Measurements from ENCODE around the gene LGALS1. TPM values are rescaled to one million over a fixed set of nuclear protein-coding genes. Genes with fewer than 3 reads are reported as not detected.

LGALS1 gene
- total RNA-seq, 1 donor from 2014 or later = 21.0 TPM

GRCh38 chr22:37669586-37669985 lies 5.8 kb upstream of the LGALS1 start:
- H3K4me1 Mint-ChIP-seq = peaks cover 12% of the 10 kb centered on the region
- H3K27ac Mint-ChIP-seq (ENCODE audit: unreplicated experiment) = no peak overlapping the region
- TF ChIP-seq, protein P1, sequence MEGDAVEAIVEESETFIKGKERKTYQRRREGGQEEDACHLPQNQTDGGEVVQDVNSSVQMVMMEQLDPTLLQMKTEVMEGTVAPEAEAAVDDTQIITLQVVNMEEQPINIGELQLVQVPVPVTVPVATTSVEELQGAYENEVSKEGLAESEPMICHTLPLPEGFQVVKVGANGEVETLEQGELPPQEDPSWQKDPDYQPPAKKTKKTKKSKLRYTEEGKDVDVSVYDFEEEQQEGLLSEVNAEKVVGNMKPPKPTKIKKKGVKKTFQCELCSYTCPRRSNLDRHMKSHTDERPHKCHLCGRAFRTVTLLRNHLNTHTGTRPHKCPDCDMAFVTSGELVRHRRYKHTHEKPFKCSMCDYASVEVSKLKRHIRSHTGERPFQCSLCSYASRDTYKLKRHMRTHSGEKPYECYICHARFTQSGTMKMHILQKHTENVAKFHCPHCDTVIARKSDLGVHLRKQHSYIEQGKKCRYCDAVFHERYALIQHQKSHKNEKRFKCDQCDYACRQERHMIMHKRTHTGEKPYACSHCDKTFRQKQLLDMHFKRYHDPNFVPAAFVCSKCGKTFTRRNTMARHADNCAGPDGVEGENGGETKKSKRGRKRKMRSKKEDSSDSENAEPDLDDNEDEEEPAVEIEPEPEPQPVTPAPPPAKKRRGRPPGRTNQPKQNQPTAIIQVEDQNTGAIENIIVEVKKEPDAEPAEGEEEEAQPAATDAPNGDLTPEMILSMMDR (conservative IDR thresholded peaks at IDR 0.05) = no peak

DNA sequence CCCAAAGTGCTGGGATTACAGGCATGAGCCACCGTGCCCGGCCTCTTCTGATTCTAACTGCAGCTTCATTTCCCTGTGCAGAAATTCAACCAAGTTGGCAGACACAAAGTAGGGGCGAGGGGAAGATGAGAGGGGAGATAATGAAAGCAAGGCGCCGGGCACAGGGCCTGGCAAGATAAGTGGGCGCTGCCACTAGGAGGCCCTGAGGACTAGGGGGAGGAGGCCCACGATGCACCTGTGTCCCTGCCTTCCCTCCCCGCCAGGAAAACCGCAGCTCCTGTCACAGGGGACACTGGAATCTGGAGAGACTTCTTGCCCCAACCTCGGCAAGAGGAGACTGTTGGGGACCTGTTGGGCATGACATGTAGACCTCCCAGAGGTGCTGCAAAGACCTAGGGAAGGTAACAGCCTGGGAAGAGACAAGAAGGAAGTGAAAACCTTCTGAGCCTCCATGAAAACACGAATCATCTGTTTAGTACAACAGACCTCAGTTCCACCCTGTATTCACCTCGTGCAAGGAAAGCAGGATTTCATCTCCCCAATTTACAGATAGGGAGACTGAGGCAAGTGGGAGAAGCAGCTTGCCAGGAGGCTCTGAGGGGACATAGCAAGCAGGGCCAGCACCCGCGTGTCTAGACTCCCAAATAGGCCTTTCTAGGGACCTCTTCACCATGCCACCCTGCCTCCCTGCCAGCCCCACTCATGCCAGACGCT lies 3.1 kb upstream of the LGALS1 start:
- DNase-seq (ENCODE audit: low read depth, low spot score) = no peak
- H3K9me3 Mint-ChIP-seq = no peaks in the 10 kb centered on the region
- H3K27me3 Mint-ChIP-seq (ENCODE audit: low read depth) = peaks cover 4% of the 10 kb centered on the region
- H3K4me3 Mint-ChIP-seq = peak overlapping the region; percentile 20
- TF ChIP-seq, protein P1 (conservative IDR thresholded peaks at IDR 0.05) = no peak
- H3K36me3 Mint-ChIP-seq (ENCODE audit: low read depth) = no peaks in the 10 kb centered on the region
- H3K27ac Mint-ChIP-seq (ENCODE audit: unreplicated experiment) = no peak overlapping the region
- H3K4me1 Mint-ChIP-seq = peaks cover 14% of the 10 kb centered on the region

More at GRCh38 chr22:37669586-37669985, 5.8 kb upstream of the LGALS1 start:
- Mint-ChIP-seq H3K9me3 (no peaks in the 10 kb centered on the region), H3K27me3 (ENCODE audit: low read depth) (no peaks in the 10 kb centered on the region), H3K36me3 (ENCODE audit: low read depth) (peaks cover 6% of the 10 kb centered on the region), H3K4me3 (peak overlapping the region; percentile 34)
- no peak for DNase-seq (ENCODE audit: low read depth, low spot score)

DNA sequence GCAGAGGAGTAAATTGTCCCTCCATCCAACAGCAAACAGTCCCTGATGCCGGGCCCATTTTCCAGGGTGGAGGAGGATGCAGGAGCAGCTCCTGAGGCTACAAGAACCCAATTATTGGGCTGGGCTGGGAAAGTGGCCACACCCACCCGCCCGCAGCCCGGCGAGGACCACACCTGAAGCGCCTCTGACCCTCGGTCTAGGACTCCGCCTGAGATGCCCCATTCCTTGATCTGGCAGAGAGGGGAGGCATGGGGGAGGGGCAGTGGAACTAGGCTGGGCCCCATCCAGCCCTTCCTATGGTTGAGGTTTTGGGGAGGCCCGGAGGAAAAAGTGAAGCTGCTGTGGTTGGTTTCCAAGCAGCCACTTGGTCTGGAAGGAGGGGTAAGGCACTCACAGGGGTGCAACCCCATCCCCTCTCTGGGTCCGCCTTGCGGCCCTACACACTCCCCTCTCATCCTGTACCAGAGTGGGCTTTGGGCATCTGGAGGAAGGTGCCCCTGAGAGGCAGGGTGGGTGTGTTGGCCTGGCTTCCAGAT lies 2.4 kb upstream of the LGALS1 start:
- Mint-ChIP-seq H3K9me3 (no peaks in the 10 kb centered on the region), H3K27me3 (ENCODE audit: low read depth) (peaks cover 5% of the 10 kb centered on the region), H3K4me3 (no peak overlapping the region), H3K36me3 (ENCODE audit: low read depth) (no peaks in the 10 kb centered on the region), H3K27ac (ENCODE audit: unreplicated experiment) (no peak overlapping the region), H3K4me1 (peaks cover 14% of the 10 kb centered on the region)
- no peak for DNase-seq (ENCODE audit: low read depth, low spot score)
- TF ChIP-seq, protein P1 (conservative IDR thresholded peaks at IDR 0.05) = no peak

DNA sequence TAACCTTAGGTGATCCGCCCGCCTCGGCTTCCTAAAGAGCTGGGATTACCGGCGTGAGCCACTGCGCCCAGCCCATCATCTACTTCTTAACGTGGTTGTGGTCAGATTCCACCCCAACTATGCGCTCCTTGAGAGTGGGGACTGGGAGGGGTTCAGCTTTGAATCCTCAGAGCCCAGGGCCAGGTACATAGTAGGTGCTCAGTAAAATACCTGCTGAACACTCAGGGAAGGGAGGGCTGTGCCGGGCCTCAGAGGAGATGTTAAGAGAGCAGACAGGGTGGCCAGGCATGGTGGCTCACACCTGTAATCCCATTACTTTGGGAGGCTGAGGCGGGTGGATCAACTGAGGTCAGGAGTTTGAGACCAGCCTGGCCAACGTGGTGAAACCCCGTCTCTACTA lies 1.2 kb upstream of the LGALS1 start:
- H3K27ac Mint-ChIP-seq (ENCODE audit: unreplicated experiment) = no peak overlapping the region
- H3K27me3 Mint-ChIP-seq (ENCODE audit: low read depth) = peaks cover 5% of the 10 kb centered on the region
- no peaks in the 10 kb centered on the region for H3K9me3 Mint-ChIP-seq
- DNase-seq (ENCODE audit: low read depth, low spot score) = no peak
- H3K4me1 Mint-ChIP-seq = peaks cover 10% of the 10 kb centered on the region
- no peaks in the 10 kb centered on the region for H3K36me3 Mint-ChIP-seq (ENCODE audit: low read depth)
- TF ChIP-seq, protein P1 (conservative IDR thresholded peaks at IDR 0.05) = no peak
- no peak overlapping the region for H3K4me3 Mint-ChIP-seq

GRCh38 chr22:37675930-37676735 lies 697 bp downstream of the LGALS1 start:
- peak overlapping the region; percentile 56 for H3K4me3 Mint-ChIP-seq
- H3K27ac Mint-ChIP-seq (ENCODE audit: unreplicated experiment) = no peak overlapping the region
- peaks cover 10% of the 10 kb centered on the region for H3K4me1 Mint-ChIP-seq
- H3K9me3 Mint-ChIP-seq = no peaks in the 10 kb centered on the region
- no peaks in the 10 kb centered on the region for H3K36me3 Mint-ChIP-seq (ENCODE audit: low read depth)
- H3K27me3 Mint-ChIP-seq (ENCODE audit: low read depth) = peaks cover 5% of the 10 kb centered on the region
- DNase-seq (ENCODE audit: low read depth, low spot score) = no peak
- TF ChIP-seq, protein P1 (conservative IDR thresholded peaks at IDR 0.05) = no peak

Measured in neural crest cell (in vitro differentiated cells).